ENCODE measurements around the gene KRTAP1-5.

The KRTAP1-5 gene

DNA sequence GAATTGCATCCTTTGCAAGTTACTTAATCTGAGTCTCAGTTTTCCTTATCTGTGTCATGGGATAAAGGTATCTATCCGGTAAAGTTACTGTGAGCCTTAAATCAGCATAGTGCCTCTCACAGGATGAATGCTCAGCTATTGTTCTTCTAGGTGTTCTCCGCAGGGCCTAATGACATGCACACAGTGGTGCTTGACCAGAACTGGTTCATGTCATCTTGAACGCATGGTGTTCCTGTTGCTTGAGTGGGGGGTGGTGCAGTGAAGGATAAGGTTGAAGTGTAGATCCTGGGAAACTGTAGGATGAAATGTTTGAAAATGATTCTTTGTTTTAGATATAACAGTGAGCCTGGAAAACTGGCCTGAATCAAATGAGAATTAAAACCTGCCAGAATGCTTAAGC is 46.9 kb downstream of the KRTAP1-5 start:
- H3K27me3 ChIP-seq (replicated peaks; ENCODE audit: insufficient read depth, low read length), result no peaks in the 10 kb centered on the region
- no peaks in the 10 kb centered on the region for H3F3A ChIP-seq (ENCODE audit: insufficient read depth, low read length)
- H3K4me3 ChIP-seq (ENCODE audit: low read length), result no peak overlapping the region
- H3K9me2 ChIP-seq (replicated peaks; ENCODE audit: insufficient read depth, low read length), result no peaks in the 10 kb centered on the region
- DNase-seq, result no peak
- no peaks in the 10 kb centered on the region for H3K9me3 ChIP-seq (replicated peaks; ENCODE audit: insufficient read depth, low read length)
- H2AFZ ChIP-seq (ENCODE audit: low read length), result no peak overlapping the region
- H3K4me2 ChIP-seq (ENCODE audit: low read depth, low read length), result no peak overlapping the region
- H4K20me1 ChIP-seq (ENCODE audit: insufficient read depth, low read length), result no peaks in the 10 kb centered on the region
- H3K9ac ChIP-seq (ENCODE audit: low read length), result no peak overlapping the region
- no peak for TF ChIP-seq EZH2phosphoT487 (IDR thresholded peaks at IDR 0.05; ENCODE audit: low read length)
- TF ChIP-seq, protein P1, sequence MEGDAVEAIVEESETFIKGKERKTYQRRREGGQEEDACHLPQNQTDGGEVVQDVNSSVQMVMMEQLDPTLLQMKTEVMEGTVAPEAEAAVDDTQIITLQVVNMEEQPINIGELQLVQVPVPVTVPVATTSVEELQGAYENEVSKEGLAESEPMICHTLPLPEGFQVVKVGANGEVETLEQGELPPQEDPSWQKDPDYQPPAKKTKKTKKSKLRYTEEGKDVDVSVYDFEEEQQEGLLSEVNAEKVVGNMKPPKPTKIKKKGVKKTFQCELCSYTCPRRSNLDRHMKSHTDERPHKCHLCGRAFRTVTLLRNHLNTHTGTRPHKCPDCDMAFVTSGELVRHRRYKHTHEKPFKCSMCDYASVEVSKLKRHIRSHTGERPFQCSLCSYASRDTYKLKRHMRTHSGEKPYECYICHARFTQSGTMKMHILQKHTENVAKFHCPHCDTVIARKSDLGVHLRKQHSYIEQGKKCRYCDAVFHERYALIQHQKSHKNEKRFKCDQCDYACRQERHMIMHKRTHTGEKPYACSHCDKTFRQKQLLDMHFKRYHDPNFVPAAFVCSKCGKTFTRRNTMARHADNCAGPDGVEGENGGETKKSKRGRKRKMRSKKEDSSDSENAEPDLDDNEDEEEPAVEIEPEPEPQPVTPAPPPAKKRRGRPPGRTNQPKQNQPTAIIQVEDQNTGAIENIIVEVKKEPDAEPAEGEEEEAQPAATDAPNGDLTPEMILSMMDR (IDR thresholded peaks at IDR 0.05; ENCODE audit: low read length), result no peak
- TF ChIP-seq EZH2 (optimal IDR thresholded peaks at IDR 0.05; ENCODE audit: low read depth, low read length), result no peak
- no peak overlapping the region for H3K27ac ChIP-seq (ENCODE audit: low read length)
- no peaks in the 10 kb centered on the region for H3K4me1 ChIP-seq (ENCODE audit: low read length)
- H3K36me3 ChIP-seq (replicated peaks; ENCODE audit: insufficient read depth, low read length), result no peaks in the 10 kb centered on the region
- no peaks in the 10 kb centered on the region for H3K79me2 ChIP-seq (ENCODE audit: low read length)

GRCh38 chr17:40978575-40979151 is 48.3 kb downstream of the KRTAP1-5 start:
- Histone ChIP-seq H3F3A (ENCODE audit: insufficient read depth, low read length) (no peaks in the 10 kb centered on the region), H3K36me3 (replicated peaks; ENCODE audit: insufficient read depth, low read length) (no peaks in the 10 kb centered on the region), H3K27ac (ENCODE audit: low read length) (no peak overlapping the region), H3K4me2 (ENCODE audit: low read depth, low read length) (no peak overlapping the region), H4K20me1 (ENCODE audit: insufficient read depth, low read length) (no peaks in the 10 kb centered on the region), H3K9me2 (replicated peaks; ENCODE audit: insufficient read depth, low read length) (no peaks in the 10 kb centered on the region), H3K79me2 (ENCODE audit: low read length) (no peaks in the 10 kb centered on the region), H3K27me3 (replicated peaks; ENCODE audit: insufficient read depth, low read length) (no peaks in the 10 kb centered on the region), H3K9ac (ENCODE audit: low read length) (no peak overlapping the region), H3K4me1 (ENCODE audit: low read length) (no peaks in the 10 kb centered on the region), H3K9me3 (replicated peaks; ENCODE audit: insufficient read depth, low read length) (no peaks in the 10 kb centered on the region), H3K4me3 (ENCODE audit: low read length) (no peak overlapping the region), H2AFZ (ENCODE audit: low read length) (no peak overlapping the region)
- TF ChIP-seq EZH2phosphoT487 (IDR thresholded peaks at IDR 0.05; ENCODE audit: low read length), result no peak
- no peak for TF ChIP-seq EZH2 (optimal IDR thresholded peaks at IDR 0.05; ENCODE audit: low read depth, low read length)
- DNase-seq, result no peak
